Trophoblast cell (in vitro differentiated cells and primary cell): Measurements from ENCODE around the gene REV3L.

Experiments used
- DNase-seq, 2 donors: peaks; one replicate each; pipeline ENCODE4 v3.0.0-alpha.2; 2016
- H2AFZ ChIP-seq: 2 replicates; pipeline ENCODE4 v1.6.1; 2013; ENCODE audit warnings: low read length, moderate library complexity, mild to moderate bottlenecking; ENCODE audit not compliant: insufficient read depth, poor library complexity
- H2AK5ac ChIP-seq: 2 replicates; pipeline ENCODE4 v1.6.1; 2013; ENCODE audit warnings: mild to moderate bottlenecking, low read length
- H2BK120ac ChIP-seq: 2 replicates; pipeline ENCODE4 v1.6.1; 2013; ENCODE audit warnings: low read length, mild to moderate bottlenecking, moderate library complexity; ENCODE audit not compliant: insufficient read depth, poor library complexity
- H2BK12ac ChIP-seq: 2 replicates; pipeline ENCODE4 v1.6.1; 2013; ENCODE audit warnings: mild to moderate bottlenecking, low read length, moderate library complexity
- H2BK5ac ChIP-seq: 2 replicates; pipeline ENCODE4 v1.6.1; 2013; ENCODE audit warnings: low read length, low read depth, moderate library complexity, mild to moderate bottlenecking; ENCODE audit not compliant: poor library complexity
- H3K14ac ChIP-seq: 2 replicates; pipeline ENCODE4 v1.6.1; 2013; ENCODE audit warnings: mild to moderate bottlenecking, low read length
- H3K18ac ChIP-seq: 2 replicates; pipeline ENCODE4 v1.6.1; 2013; ENCODE audit warnings: mild to moderate bottlenecking, low read length
- H3K23ac ChIP-seq: 2 replicates; pipeline ENCODE4 v1.6.1; 2013; ENCODE audit warnings: low read length
- H3K27ac ChIP-seq: 2 replicates; pipeline ENCODE4 v1.5.1; 2013; ENCODE audit warnings: low read depth, mild to moderate bottlenecking, inconsistent platforms, low read length, moderate library complexity
- H3K27me3 ChIP-seq: 2 replicates; pipeline ENCODE4 v1.6.1; 2013; ENCODE audit warnings: inconsistent platforms, mild to moderate bottlenecking, low read length, moderate library complexity; ENCODE audit not compliant: insufficient read depth
- H3K36me3 ChIP-seq, 2 experiments: 1 replicate in 1 of 2; 2 replicates in 1 of 2; pipeline ENCODE4 v1.6.1; 2013; ENCODE audit warnings: low read length in 2 of 2, mild to moderate bottlenecking in 2 of 2, moderate library complexity in 1 of 2; ENCODE audit not compliant: insufficient read depth in 2 of 2, control insufficient read depth in 1 of 2
- H3K4ac ChIP-seq: 2 replicates; pipeline ENCODE4 v1.6.1; 2013; ENCODE audit warnings: low read depth, mild to moderate bottlenecking, low read length, moderate library complexity
- H3K4me1 ChIP-seq, 2 experiments: 1 replicate in 1 of 2; 2 replicates in 1 of 2; pipeline ENCODE4 v1.6.1; 2013; ENCODE audit warnings: low read length in 2 of 2, mild to moderate bottlenecking in 2 of 2, moderate library complexity in 1 of 2; ENCODE audit not compliant: insufficient read depth in 2 of 2, control insufficient read depth in 1 of 2
- H3K4me2 ChIP-seq: 2 replicates; pipeline ENCODE4 v1.6.1; 2013; ENCODE audit warnings: inconsistent platforms, mild to moderate bottlenecking, low read length, moderate library complexity
- H3K4me3 ChIP-seq: 2 replicates; pipeline ENCODE4 v1.5.1; 2013; ENCODE audit warnings: mild to moderate bottlenecking, low read depth, low read length, inconsistent platforms
- H3K79me1 ChIP-seq: one replicate; pipeline ENCODE4 v1.6.1; 2013; ENCODE audit warnings: low read length
- H3K79me2 ChIP-seq: 2 replicates; pipeline ENCODE4 v1.6.1; 2013; ENCODE audit warnings: low read length, mild to moderate bottlenecking; ENCODE audit not compliant: control insufficient read depth, insufficient read depth, poor library complexity
- H3K9ac ChIP-seq: 2 replicates; pipeline ENCODE4 v1.6.1; 2013; ENCODE audit warnings: mild to moderate bottlenecking, low read length
- H3K9me3 ChIP-seq: 2 replicates; pipeline ENCODE4 v1.6.1; 2013; ENCODE audit warnings: low read depth, mild to moderate bottlenecking, control low read depth, inconsistent platforms, low read length; ENCODE audit not compliant: insufficient read depth
- H4K12ac ChIP-seq: 2 replicates; pipeline ENCODE4 v1.6.1; 2013; ENCODE audit warnings: low read depth, mild to moderate bottlenecking, low read length, moderate library complexity
- H4K8ac ChIP-seq: 2 replicates; pipeline ENCODE4 v1.6.1; 2013; ENCODE audit warnings: low read depth, mild to moderate bottlenecking, low read length, moderate library complexity
- H4K91ac ChIP-seq: one replicate; pipeline ENCODE4 v1.6.1; 2013; ENCODE audit warnings: low read depth, mild to moderate bottlenecking, low read length, moderate library complexity
- WGBS: extraction: QIAGEN DNeasy Blood & Tissue Kit; methylation state at CpG from one replicate; pipeline ENCODE4 v1.1.7; 2013; ENCODE audit warnings: missing lambda C conversion rate; ENCODE audit not compliant: insufficient read length, insufficient coverage; ENCODE audit errors: extremely low coverage; 5-methylcytosine and 5-hydroxymethylcytosine counted together

REV3L gene

GRCh38 chr6:111337829-111338236 is 145.2 kb downstream of the REV3L start:
- H2BK120ac ChIP-seq, result no peak overlapping the region
- H3K4me2 ChIP-seq, result no peak overlapping the region

GRCh38 chr6:111329882-111330633 is 153.0 kb downstream of the REV3L start:
- no peaks in the 10 kb centered on the region for H3K79me1 ChIP-seq
- H3K27ac ChIP-seq, result no peak overlapping the region
- H3K4me1 ChIP-seq, result no peaks in the 10 kb centered on the region
- no peak overlapping the region for H3K14ac ChIP-seq
- peaks cover 8 to 9% of the 10 kb centered on the region in 2 experiments for H3K36me3 ChIP-seq
- no peak overlapping the region for H2BK12ac ChIP-seq
- H3K9me3 ChIP-seq, result no peaks in the 10 kb centered on the region
- no peak overlapping the region for H2BK120ac ChIP-seq
- no peak overlapping the region for H4K12ac ChIP-seq
- no peak overlapping the region for H3K4me2 ChIP-seq
- H2AFZ ChIP-seq, result no peak overlapping the region
- no peak overlapping the region for H2AK5ac ChIP-seq
- no peak overlapping the region for H2BK5ac ChIP-seq
- H3K79me2 ChIP-seq, result no peaks in the 10 kb centered on the region
- no peaks in the 10 kb centered on the region for H3K27me3 ChIP-seq
- no peak overlapping the region for H3K4ac ChIP-seq
- no peak overlapping the region for H4K8ac ChIP-seq
- DNase-seq, result no peak
- H4K91ac ChIP-seq, result no peak overlapping the region
- H3K23ac ChIP-seq, result no peak overlapping the region
- no CpG with 5 or more reads among the region's 3 CpGs for WGBS
- no peak overlapping the region for H3K18ac ChIP-seq
- no peak overlapping the region for H3K4me3 ChIP-seq
- H3K9ac ChIP-seq, result no peak overlapping the region

More at GRCh38 chr6:111337829-111338236, 145.2 kb downstream of the REV3L start:
- H3K9me3 ChIP-seq, result no peaks in the 10 kb centered on the region
- no CpG with 5 or more reads among the region's 1 CpG for WGBS
- no peak overlapping the region for H4K8ac ChIP-seq
- H3K23ac ChIP-seq, result no peak overlapping the region
- no peaks in the 10 kb centered on the region for H3K79me1 ChIP-seq
- no peak overlapping the region for H4K91ac ChIP-seq
- H3K9ac ChIP-seq, result no peak overlapping the region
- no peak overlapping the region for H2BK12ac ChIP-seq
- H3K27ac ChIP-seq, result no peak overlapping the region
- peaks cover 0 to 2% of the 10 kb centered on the region in 2 experiments for H3K4me1 ChIP-seq
- H2AK5ac ChIP-seq, result no peak overlapping the region
- H2BK5ac ChIP-seq, result no peak overlapping the region
- H3K79me2 ChIP-seq, result no peaks in the 10 kb centered on the region
- H3K27me3 ChIP-seq, result no peaks in the 10 kb centered on the region
- H2AFZ ChIP-seq, result no peak overlapping the region
- peaks cover 2% of the 10 kb centered on the region in 2 experiments for H3K36me3 ChIP-seq
- H3K4me3 ChIP-seq, result no peak overlapping the region
- H3K14ac ChIP-seq, result no peak overlapping the region
- peak; percentile 14 to 76 for DNase-seq
- no peak overlapping the region for H3K18ac ChIP-seq
- no peak overlapping the region for H3K4ac ChIP-seq
- no peak overlapping the region for H4K12ac ChIP-seq

- Histone ChIP-seq H3K18ac (no peak overlapping the region), H4K12ac (no peak overlapping the region), H3K36me3 (peaks cover 8 to 14% of the 10 kb centered on the region in 2 experiments)
Measured at GRCh38 chr6:111326563-111326962, 156.5 kb downstream of the REV3L start.

GRCh38 chr6:111322145-111322544 is 160.9 kb downstream of the REV3L start:
- H3K27ac ChIP-seq, result no peak overlapping the region
- WGBS, result no CpG with 5 or more reads among the region's 2 CpGs
- peaks cover 0 to 2% of the 10 kb centered on the region in 2 experiments for H3K4me1 ChIP-seq
- no peak overlapping the region for H3K14ac ChIP-seq
- no peak overlapping the region for H2BK12ac ChIP-seq
- peaks cover 4 to 13% of the 10 kb centered on the region in 2 experiments for H3K36me3 ChIP-seq
- H4K91ac ChIP-seq, result no peak overlapping the region
- H3K9me3 ChIP-seq, result no peaks in the 10 kb centered on the region
- no peaks in the 10 kb centered on the region for H3K27me3 ChIP-seq
- no peak overlapping the region for H2BK120ac ChIP-seq
- no peak overlapping the region for H3K23ac ChIP-seq
- H3K4me2 ChIP-seq, result no peak overlapping the region
- no peak for DNase-seq
- no peak overlapping the region for H4K12ac ChIP-seq
- no peak overlapping the region for H2AFZ ChIP-seq
- H3K18ac ChIP-seq, result no peak overlapping the region
- no peak overlapping the region for H3K9ac ChIP-seq
- H3K4me3 ChIP-seq, result no peak overlapping the region
- no peak overlapping the region for H3K4ac ChIP-seq
- no peaks in the 10 kb centered on the region for H3K79me1 ChIP-seq
- no peak overlapping the region for H2AK5ac ChIP-seq
- no peak overlapping the region for H4K8ac ChIP-seq
- no peak overlapping the region for H2BK5ac ChIP-seq
- H3K79me2 ChIP-seq, result no peaks in the 10 kb centered on the region

More at GRCh38 chr6:111326563-111326962, 156.5 kb downstream of the REV3L start:
- DNase-seq, result no peak
- Histone ChIP-seq H2BK12ac (no peak overlapping the region), H3K4ac (no peak overlapping the region), H2AFZ (no peak overlapping the region), H2AK5ac (no peak overlapping the region), H3K4me1 (peaks cover 0 to 2% of the 10 kb centered on the region in 2 experiments), H4K8ac (no peak overlapping the region), H3K23ac (no peak overlapping the region), H3K27ac (no peak overlapping the region), H4K91ac (no peak overlapping the region), H3K9me3 (no peaks in the 10 kb centered on the region), H2BK5ac (no peak overlapping the region), H3K27me3 (no peaks in the 10 kb centered on the region), H3K79me1 (no peaks in the 10 kb centered on the region), H3K9ac (no peak overlapping the region), H3K79me2 (no peaks in the 10 kb centered on the region), H2BK120ac (no peak overlapping the region), H3K4me2 (no peak overlapping the region), H3K14ac (no peak overlapping the region), H3K4me3 (no peak overlapping the region)
- WGBS, result no CpG with 5 or more reads among the region's 3 CpGs
